Panc1 (cell line): ENCODE data around the gene NETO1. TPM values are rescaled to one million over a fixed set of nuclear protein-coding genes. Genes with fewer than 3 reads are reported as not detected.

Experiments
- ATAC-seq: fragments of 200-7000 bp; cut with Tn5 transposase; 2 replicates; pipeline ENCODE4 v1.9.1; 2020; ENCODE audit warnings: mild to moderate bottlenecking, moderate library complexity
- BruUV-seq: library from RNA; stranded (reverse); fragments of 400-500 nt; replicated peaks from 2 replicates; lab custom pipeline; 2021; lab: Mats Ljungman, UMichigan
- CTCF ChIA-PET: fragments of 300-600 bp; sonication (Branson Sonifier 250); formaldehyde crosslinking; loops from one replicate; lab custom pipeline; 2022; ENCODE audit warnings: antibody characterized with exemption; lab: Charles Lee
- POLR2A ChIA-PET: fragments of 300-600 bp; sonication (Branson Sonifier 250); formaldehyde crosslinking; loops from one replicate; lab custom pipeline; 2022; ENCODE audit warnings: antibody characterized with exemption; lab: Charles Lee
- DNase-seq: peaks from one replicate; pipeline ENCODE4 v3.0.0-alpha.2; 2010; ENCODE audit warnings: low read depth, low spot score
- H3K27ac ChIP-seq: 2 replicates; pipeline ENCODE4 v1.5.1; 2011; ENCODE audit warnings: mild to moderate bottlenecking, low read length, inconsistent platforms
- H3K27me3 ChIP-seq: fragments of 200-500 bp; sonication (Bioruptor generic); 2 replicates; pipeline ENCODE4 v1.6.0; 2014; ENCODE audit warnings: low read length, inconsistent platforms; ENCODE audit not compliant: control insufficient read depth, insufficient read depth
- H3K36me3 ChIP-seq: fragments of 200-500 bp; sonication (Bioruptor generic); 2 replicates; pipeline ENCODE4 v1.5.1; 2014; ENCODE audit warnings: inconsistent platforms, mild to moderate bottlenecking, low read length, moderate library complexity; ENCODE audit not compliant: control insufficient read depth, insufficient read depth
- H3K4me1 ChIP-seq: 2 replicates; pipeline ENCODE4 v1.5.1; 2011; ENCODE audit warnings: inconsistent platforms, mild to moderate bottlenecking, low read length, moderate library complexity; ENCODE audit not compliant: control insufficient read depth, insufficient read depth
- H3K4me3 ChIP-seq, 2 experiments: 2 replicates each; pipeline ENCODE4 v1.5.1; 2011 to 2012; ENCODE audit warnings: low read depth in 2 of 2, low read length in 2 of 2, mild to moderate bottlenecking in 2 of 2, inconsistent platforms in 1 of 2, moderate library complexity in 1 of 2
- H3K9me3 ChIP-seq: fragments of 200-500 bp; sonication (Bioruptor generic); 2 replicates; pipeline ENCODE4 v1.5.1; 2014; ENCODE audit warnings: low read depth, mild to moderate bottlenecking, inconsistent platforms, low read length, moderate library complexity; ENCODE audit not compliant: control insufficient read depth, insufficient read depth
- POLR2AphosphoS5 ChIP-seq: IDR thresholded peaks from 2 replicates; pipeline ENCODE4 v1.6.1; 2012; ENCODE audit warnings: mild to moderate bottlenecking, low read depth, low read length, moderate library complexity
- SIN3A ChIP-seq: IDR thresholded peaks from 2 replicates; pipeline ENCODE4 v1.6.1; 2012; ENCODE audit warnings: low read depth, mild to moderate bottlenecking, low read length, moderate library complexity, borderline replicate concordance; ENCODE audit not compliant: insufficient read depth
- TCF7L2 ChIP-seq: IDR thresholded peaks from 2 replicates; pipeline ENCODE4 v1.6.1; 2011; ENCODE audit warnings: mild to moderate bottlenecking, low read depth, low read length, inconsistent platforms
- in situ Hi-C: cut with HindIII; loops from 2 replicates; pipeline ENCODE4 v1.10.0; 2016; ENCODE audit warnings: low sequenced_read_pairs, low pct_unique_long_range_greater_than_20kb
- intact Hi-C: fragments of 100-400 bp; cut with micrococcal nuclease; formaldehyde crosslinking; loops from one replicate; pipeline ENCODE4 v1.10.0; 2022; ENCODE audit not compliant: unreplicated experiment
- total RNA-seq: library from RNA; stranded (reverse); gene quantifications from one replicate; pipeline ENCODE4 v1.2.1, GENCODE V29; 2021; ENCODE audit not compliant: unreplicated experiment
- TF ChIP-seq, protein P1 (sequence below), 2 experiments: IDR thresholded peaks; 2 replicates each; pipeline ENCODE4 v1.6.1; 2011 to 2012; ENCODE audit warnings: low read depth in 2 of 2, control low read depth in 1 of 2, low read length in 1 of 2, mild to moderate bottlenecking in 1 of 2, moderate library complexity in 1 of 2; ENCODE audit not compliant: insufficient read depth in 1 of 2
- TF ChIP-seq, protein P2 (sequence below): fragments of 450-650 bp; IDR thresholded peaks from 2 replicates; pipeline ENCODE4 v1.5.1; 2017; ENCODE audit warnings: mild to moderate bottlenecking

The NETO1 gene
- total RNA-seq, 1 experiment from 2014 or later = not detected

DNA sequence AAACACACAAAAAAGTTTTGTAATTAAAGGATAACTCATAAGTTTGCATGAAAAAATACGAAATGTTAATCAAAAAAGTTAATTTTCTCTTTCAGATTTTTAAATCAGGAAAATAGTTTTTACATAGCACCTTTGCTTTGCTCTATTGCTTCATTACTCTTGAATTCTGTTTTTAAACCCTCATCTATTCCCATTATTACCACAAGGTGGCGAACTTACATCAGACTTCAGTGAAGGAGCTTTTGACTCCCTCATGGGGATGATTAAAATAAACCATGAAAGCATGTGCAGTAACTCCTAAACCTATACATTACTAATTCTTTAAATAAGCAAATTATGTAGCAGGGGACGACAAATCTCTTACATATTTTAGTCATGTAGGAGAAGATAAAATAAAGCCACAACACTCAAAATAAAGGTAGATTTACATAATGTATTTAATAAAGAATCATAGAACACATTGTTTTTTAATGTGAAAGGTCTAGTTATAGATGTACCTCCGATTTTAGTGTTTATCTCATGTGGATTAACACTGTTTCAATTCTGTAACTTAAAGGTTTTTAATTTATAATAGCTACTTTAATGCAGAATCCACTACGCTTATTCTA, 105.2 kb downstream of the NETO1 start:
- BruUV-seq = no TSS peak
- in situ Hi-C loops = no loop called here
- H3K27me3 ChIP-seq = no peaks in the 10 kb centered on the region
- TF ChIP-seq, protein P1, sequence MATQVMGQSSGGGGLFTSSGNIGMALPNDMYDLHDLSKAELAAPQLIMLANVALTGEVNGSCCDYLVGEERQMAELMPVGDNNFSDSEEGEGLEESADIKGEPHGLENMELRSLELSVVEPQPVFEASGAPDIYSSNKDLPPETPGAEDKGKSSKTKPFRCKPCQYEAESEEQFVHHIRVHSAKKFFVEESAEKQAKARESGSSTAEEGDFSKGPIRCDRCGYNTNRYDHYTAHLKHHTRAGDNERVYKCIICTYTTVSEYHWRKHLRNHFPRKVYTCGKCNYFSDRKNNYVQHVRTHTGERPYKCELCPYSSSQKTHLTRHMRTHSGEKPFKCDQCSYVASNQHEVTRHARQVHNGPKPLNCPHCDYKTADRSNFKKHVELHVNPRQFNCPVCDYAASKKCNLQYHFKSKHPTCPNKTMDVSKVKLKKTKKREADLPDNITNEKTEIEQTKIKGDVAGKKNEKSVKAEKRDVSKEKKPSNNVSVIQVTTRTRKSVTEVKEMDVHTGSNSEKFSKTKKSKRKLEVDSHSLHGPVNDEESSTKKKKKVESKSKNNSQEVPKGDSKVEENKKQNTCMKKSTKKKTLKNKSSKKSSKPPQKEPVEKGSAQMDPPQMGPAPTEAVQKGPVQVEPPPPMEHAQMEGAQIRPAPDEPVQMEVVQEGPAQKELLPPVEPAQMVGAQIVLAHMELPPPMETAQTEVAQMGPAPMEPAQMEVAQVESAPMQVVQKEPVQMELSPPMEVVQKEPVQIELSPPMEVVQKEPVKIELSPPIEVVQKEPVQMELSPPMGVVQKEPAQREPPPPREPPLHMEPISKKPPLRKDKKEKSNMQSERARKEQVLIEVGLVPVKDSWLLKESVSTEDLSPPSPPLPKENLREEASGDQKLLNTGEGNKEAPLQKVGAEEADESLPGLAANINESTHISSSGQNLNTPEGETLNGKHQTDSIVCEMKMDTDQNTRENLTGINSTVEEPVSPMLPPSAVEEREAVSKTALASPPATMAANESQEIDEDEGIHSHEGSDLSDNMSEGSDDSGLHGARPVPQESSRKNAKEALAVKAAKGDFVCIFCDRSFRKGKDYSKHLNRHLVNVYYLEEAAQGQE (IDR thresholded peaks at IDR 0.05; ENCODE audit: insufficient read depth in 1 of 2, low read depth in 2 of 2, low read length in 1 of 2) = no peak
- TF ChIP-seq, protein P2, sequence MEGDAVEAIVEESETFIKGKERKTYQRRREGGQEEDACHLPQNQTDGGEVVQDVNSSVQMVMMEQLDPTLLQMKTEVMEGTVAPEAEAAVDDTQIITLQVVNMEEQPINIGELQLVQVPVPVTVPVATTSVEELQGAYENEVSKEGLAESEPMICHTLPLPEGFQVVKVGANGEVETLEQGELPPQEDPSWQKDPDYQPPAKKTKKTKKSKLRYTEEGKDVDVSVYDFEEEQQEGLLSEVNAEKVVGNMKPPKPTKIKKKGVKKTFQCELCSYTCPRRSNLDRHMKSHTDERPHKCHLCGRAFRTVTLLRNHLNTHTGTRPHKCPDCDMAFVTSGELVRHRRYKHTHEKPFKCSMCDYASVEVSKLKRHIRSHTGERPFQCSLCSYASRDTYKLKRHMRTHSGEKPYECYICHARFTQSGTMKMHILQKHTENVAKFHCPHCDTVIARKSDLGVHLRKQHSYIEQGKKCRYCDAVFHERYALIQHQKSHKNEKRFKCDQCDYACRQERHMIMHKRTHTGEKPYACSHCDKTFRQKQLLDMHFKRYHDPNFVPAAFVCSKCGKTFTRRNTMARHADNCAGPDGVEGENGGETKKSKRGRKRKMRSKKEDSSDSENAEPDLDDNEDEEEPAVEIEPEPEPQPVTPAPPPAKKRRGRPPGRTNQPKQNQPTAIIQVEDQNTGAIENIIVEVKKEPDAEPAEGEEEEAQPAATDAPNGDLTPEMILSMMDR = peak; percentile 52; the same call in 1 of the 2 replicates
- intact Hi-C loops = loop anchor here (2.0 to 10.0 kb wide), 2 partner anchors 374 to 1352 kb away; no protein-coding TSS in a partner anchor
- H3K4me1 ChIP-seq = no peaks in the 10 kb centered on the region
- H3K36me3 ChIP-seq = no peaks in the 10 kb centered on the region
- no peak for ATAC-seq
- no peaks in the 10 kb centered on the region for H3K9me3 ChIP-seq
- no peak overlapping the region for H3K27ac ChIP-seq
- DNase-seq = peak; percentile 30
- ChIA-PET CTCF (interaction anchor here (0.5 to 1.0 kb wide), 4 partner anchors 409 to 1790 kb away, joined by 3 to 4 read pairs (median 4); no protein-coding TSS in a partner anchor), POLR2A (no interaction called here)
- no peak overlapping the region for H3K4me3 ChIP-seq

DNA sequence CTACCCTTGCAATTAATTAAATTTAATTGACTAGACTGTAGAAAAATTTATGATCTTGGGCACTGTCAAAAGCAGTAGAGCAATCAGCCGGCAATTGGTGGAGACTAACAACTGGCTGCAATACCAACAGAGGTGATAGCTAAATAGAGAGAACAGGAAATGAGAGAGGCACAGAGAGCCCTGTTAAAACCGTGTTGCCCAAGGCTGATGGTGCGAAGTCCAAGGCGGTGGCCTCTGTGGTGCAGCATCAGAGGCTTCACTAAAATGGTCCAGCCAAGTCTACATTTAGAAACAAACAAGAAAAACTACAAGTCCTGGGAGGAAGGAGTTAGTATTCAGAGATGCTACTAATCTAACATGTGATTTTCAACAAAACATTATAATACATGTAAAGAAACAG, 115.6 kb downstream of the NETO1 start:
- no peak for DNase-seq
- intact Hi-C loops (no loop called here), in situ Hi-C loops (no loop called here)
- CTCF ChIA-PET = no interaction called here
- BruUV-seq = no TSS peak
- Histone ChIP-seq H3K9me3 (no peaks in the 10 kb centered on the region), H3K27me3 (no peaks in the 10 kb centered on the region), H3K27ac (no peak overlapping the region), H3K36me3 (no peaks in the 10 kb centered on the region), H3K4me3 (no peak overlapping the region), H3K4me1 (no peaks in the 10 kb centered on the region)
- no peak for ATAC-seq
- TF ChIP-seq POLR2AphosphoS5 (no peak), SIN3A (no peak), TCF7L2 (no peak)
- TF ChIP-seq, protein P1 (IDR thresholded peaks at IDR 0.05; ENCODE audit: insufficient read depth in 1 of 2, low read depth in 2 of 2, low read length in 1 of 2) = no peak
- TF ChIP-seq, protein P2 = no peak
- POLR2A ChIA-PET = no interaction called here
